Right lobe of liver (tissue), 4 donors: Measurements from ENCODE around the gene TSSK2.

Source experiments
- CTCF ChIP-seq, 4 donors: fragments of 200-600 bp in 3 of 4; fragments of 450-650 bp in 1 of 4; IDR thresholded peaks; one replicate each; pipeline versions ENCODE4 v1.5.1 to v1.8.0; 2016 to 2022; ENCODE audit warnings: antibody characterized with exemption in 4 of 4, mild to moderate bottlenecking in 2 of 4
- POLR2A ChIP-seq: fragments of 450-650 bp; IDR thresholded peaks from one replicate; pipeline ENCODE4 v1.6.1; 2017; ENCODE audit warnings: antibody characterized with exemption, mild to moderate bottlenecking
- donor health status: DM: no; HTN: no; CAD: no.
- donor health status: DM: no; HTN: no; CAD: no.
- donor health status: DM: no; HTN: yes; CAD: no.

DNA sequence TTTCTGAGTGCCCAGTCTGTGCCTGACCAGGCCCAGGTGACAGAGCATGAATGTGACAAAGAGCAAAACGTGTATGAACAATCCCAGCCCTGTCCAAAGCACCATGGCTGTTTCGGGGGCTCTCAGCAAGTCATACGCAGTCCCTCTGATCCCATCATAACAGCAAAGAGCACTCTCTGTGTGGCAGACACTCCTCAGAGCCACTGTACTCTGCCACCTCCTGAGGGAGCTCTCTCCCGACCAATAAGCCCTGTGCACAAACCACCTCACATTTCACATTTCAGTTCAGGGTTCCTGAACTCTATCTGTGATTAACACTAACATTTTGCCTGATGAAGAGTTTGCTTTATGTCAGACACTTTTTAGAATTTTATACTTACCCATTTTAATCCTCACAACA, 15.5 kb upstream of the TSSK2 start:
- TF ChIP-seq POLR2A, result no peak
- TF ChIP-seq CTCF (IDR thresholded peaks at IDR 0.05), result no peak
